Karpas-422 (cell line): ENCODE measurements around the gene ZBTB42. TPM values are rescaled to one million over a fixed set of nuclear protein-coding genes. Genes with fewer than 3 reads are reported as not detected.
A peak's percentile ranks its signal among the peaks of the same experiment; 100 is the strongest.

Experiments
- DNase-seq: peaks from one replicate; pipeline ENCODE4 v3.0.0-alpha.2; 2015
- H2AFZ ChIP-seq: fragments of 200-600 bp; sonication (generic); 2 replicates; pipeline ENCODE4 v1.6.1; 2014; ENCODE audit warnings: antibody characterized with exemption, low read length, mixed read lengths
- H3K27ac ChIP-seq: fragments of 200-600 bp; sonication (generic); 2 replicates; pipeline ENCODE4 v1.5.1; 2014; ENCODE audit warnings: mild to moderate bottlenecking, low read length, moderate library complexity
- H3K27me3 ChIP-seq: fragments of 200-600 bp; sonication (generic); 2 replicates; pipeline ENCODE4 v1.6.1; 2014; ENCODE audit warnings: low read length, mixed read lengths
- H3K36me3 ChIP-seq: fragments of 200-600 bp; sonication (generic); 2 replicates; pipeline ENCODE4 v1.6.1; 2014; ENCODE audit warnings: low read length, mixed read lengths; ENCODE audit not compliant: insufficient read depth
- H3K4me1 ChIP-seq: fragments of 200-600 bp; sonication (generic); 2 replicates; pipeline ENCODE4 v1.6.1; 2014; ENCODE audit warnings: mild to moderate bottlenecking, low read length, mixed read lengths
- H3K4me2 ChIP-seq: fragments of 200-600 bp; sonication (generic); 2 replicates; pipeline ENCODE4 v1.6.1; 2014; ENCODE audit warnings: low read length, low read depth, mild to moderate bottlenecking; ENCODE audit not compliant: poor library complexity, severe bottlenecking
- H3K4me3 ChIP-seq: fragments of 200-600 bp; sonication (generic); 2 replicates; pipeline ENCODE4 v1.5.1; 2014; ENCODE audit warnings: mild to moderate bottlenecking, antibody characterized with exemption, low read length, mixed read lengths
- H3K79me2 ChIP-seq: fragments of 200-600 bp; sonication (generic); 2 replicates; pipeline ENCODE4 v1.6.1; 2014; ENCODE audit warnings: mild to moderate bottlenecking, low read length, mixed read lengths
- H3K9ac ChIP-seq: fragments of 200-600 bp; sonication (generic); 2 replicates; pipeline ENCODE4 v1.6.0; 2014; ENCODE audit warnings: low read length
- H3K9me2 ChIP-seq: fragments of 200-600 bp; sonication (generic), shearing (Covaris generic); replicated peaks from 2 replicates; pipeline ENCODE4 v1.6.0; 2014; ENCODE audit warnings: mild to moderate bottlenecking, low read length, moderate library complexity; ENCODE audit not compliant: insufficient read depth
- H3K9me3 ChIP-seq: fragments of 300-700, 200-600 bp; sonication (generic); 2 replicates; pipeline ENCODE4 v1.6.1; 2014; ENCODE audit warnings: low read length, mixed read lengths
- H4K20me1 ChIP-seq: fragments of 200-600 bp; sonication (generic); 2 replicates; pipeline ENCODE4 v1.6.1; 2014; ENCODE audit warnings: mild to moderate bottlenecking, antibody characterized with exemption, low read length, low read depth; ENCODE audit not compliant: insufficient read depth
- total RNA-seq: library from RNA; depleted of rRNA; stranded (reverse); fragments of >200 nt; shearing (Covaris generic); gene quantifications from 2 replicates; pipeline ENCODE4 v1.2.3, GENCODE V29; 2014; ENCODE audit warnings: low replicate concordance; rRNA removed

The ZBTB42 gene
- 0.45 and 2.6 TPM in 2 replicates for total RNA-seq

GRCh38 chr14:104800771-104801519, at the start of gene ZBTB42:
TSS of gene ZBTB42 (plus strand) at chr14:104801101. CDS start at chr14:104801198, 97 bp downstream.
- Histone ChIP-seq H3K79me2 (no peaks in the 10 kb centered on the region), H3K4me3 (peak within 1 kb of the TSS; percentile 75), H3K27me3 (no peaks in the 10 kb centered on the region), H3K4me1 (peaks cover 57% of the 10 kb centered on the region), H3K9me3 (no peaks in the 10 kb centered on the region), H3K27ac (no peak within 1 kb of the TSS), H3K4me2 (peak within 1 kb of the TSS; percentile 83), H3K36me3 (no peaks in the 10 kb centered on the region), H4K20me1 (peaks cover 6% of the 10 kb centered on the region; the same call in 1 of the 2 replicates), H3K9me2 (no peaks in the 10 kb centered on the region), H2AFZ (peak within 1 kb of the TSS; percentile 27; the same call in 1 of the 2 replicates), H3K9ac (peak within 1 kb of the TSS; percentile 58)
- DNase-seq = peak; percentile 75

- Histone ChIP-seq H3K27me3 (no peaks in the 10 kb centered on the region), H3K9me3 (no peaks in the 10 kb centered on the region), H3K9me2 (no peaks in the 10 kb centered on the region), H3K36me3 (no peaks in the 10 kb centered on the region; the same call in 1 of the 2 replicates), H3K79me2 (peaks cover 37% of the 10 kb centered on the region), H4K20me1 (peaks cover 20% of the 10 kb centered on the region), H2AFZ (peak overlapping the region; percentile 97), H3K4me3 (peak overlapping the region; percentile 69), H3K4me2 (peak overlapping the region; percentile 89), H3K27ac (peak overlapping the region; percentile 51; the same call in 1 of the 2 replicates), H3K4me1 (peaks cover 20% of the 10 kb centered on the region), H3K9ac (peak overlapping the region; percentile 77)
- DNase-seq = no peak
These were observed 49.1 kb upstream of the ZBTB42 start for GRCh38 chr14:104751539-104752422.

- peak overlapping the region; percentile 51; the same call in 1 of the 2 replicates for H3K27ac ChIP-seq
- peaks cover 5% of the 10 kb centered on the region; the same call in 1 of the 2 replicates for H3K36me3 ChIP-seq
- no peaks in the 10 kb centered on the region for H3K9me3 ChIP-seq
- H3K27me3 ChIP-seq = no peaks in the 10 kb centered on the region
- peak overlapping the region; percentile 69 for H3K4me3 ChIP-seq
- H4K20me1 ChIP-seq = peaks cover 20% of the 10 kb centered on the region
- H3K4me2 ChIP-seq = peak overlapping the region; percentile 89
- H3K9me2 ChIP-seq = no peaks in the 10 kb centered on the region
- peak overlapping the region; percentile 97 for H2AFZ ChIP-seq
- DNase-seq = no peak
- H3K79me2 ChIP-seq = peaks cover 43% of the 10 kb centered on the region
- peaks cover 20% of the 10 kb centered on the region for H3K4me1 ChIP-seq
- H3K9ac ChIP-seq = peak overlapping the region; percentile 77
These were observed 48.5 kb upstream of the ZBTB42 start for GRCh38 chr14:104752423-104752734.

- Histone ChIP-seq H3K9me2 (no peaks in the 10 kb centered on the region), H4K20me1 (peaks cover 23% of the 10 kb centered on the region), H3K4me3 (peak within 1 kb of the TSS; percentile 99), H3K27me3 (no peaks in the 10 kb centered on the region), H3K79me2 (peaks cover 47% of the 10 kb centered on the region), H3K4me2 (peak within 1 kb of the TSS; percentile 94), H3K27ac (peak within 1 kb of the TSS; percentile 51; the same call in 1 of the 2 replicates), H3K9ac (peak within 1 kb of the TSS; percentile 90), H3K9me3 (no peaks in the 10 kb centered on the region), H3K36me3 (peaks cover 5% of the 10 kb centered on the region; the same call in 1 of the 2 replicates), H2AFZ (peak within 1 kb of the TSS; percentile 97), H3K4me1 (peaks cover 20% of the 10 kb centered on the region)
- DNase-seq = peak; percentile 100
These were observed 48.0 kb upstream of the ZBTB42 start, which contains the start of gene SIVA1 for GRCh38 chr14:104752735-104753527. TSS of gene SIVA1 (plus strand) at chr14:104753147. CDS start at chr14:104753202, 55 bp downstream.

GRCh38 chr14:104753528-104754212, 47.2 kb upstream of the ZBTB42 start:
- Histone ChIP-seq H3K27me3 (no peaks in the 10 kb centered on the region), H3K79me2 (peaks cover 48% of the 10 kb centered on the region)

GRCh38 chr14:104754213-104754851, 46.6 kb upstream of the ZBTB42 start:
- no peaks in the 10 kb centered on the region for H3K9me3 ChIP-seq
- no peak overlapping the region for H3K27ac ChIP-seq
- H3K79me2 ChIP-seq = peaks cover 51% of the 10 kb centered on the region
- no peaks in the 10 kb centered on the region for H3K27me3 ChIP-seq
- no peak overlapping the region for H2AFZ ChIP-seq
- peak overlapping the region; percentile 94 for H3K4me2 ChIP-seq
- H3K36me3 ChIP-seq = peaks cover 5% of the 10 kb centered on the region; the same call in 1 of the 2 replicates
- DNase-seq = no peak
- no peaks in the 10 kb centered on the region for H3K9me2 ChIP-seq
- peak overlapping the region; percentile 90 for H3K9ac ChIP-seq
- peak overlapping the region; percentile 99 for H3K4me3 ChIP-seq
- H4K20me1 ChIP-seq = peaks cover 26% of the 10 kb centered on the region
- peaks cover 20% of the 10 kb centered on the region for H3K4me1 ChIP-seq

More at GRCh38 chr14:104753528-104754212, 47.2 kb upstream of the ZBTB42 start:
- peaks cover 5% of the 10 kb centered on the region; the same call in 1 of the 2 replicates for H3K36me3 ChIP-seq
- H3K9me2 ChIP-seq = no peaks in the 10 kb centered on the region
- no peak overlapping the region for H2AFZ ChIP-seq
- peak overlapping the region; percentile 90 for H3K9ac ChIP-seq
- H3K9me3 ChIP-seq = no peaks in the 10 kb centered on the region
- H3K4me1 ChIP-seq = peaks cover 20% of the 10 kb centered on the region
- peak overlapping the region; percentile 99 for H3K4me3 ChIP-seq
- H3K27ac ChIP-seq = no peak overlapping the region
- H4K20me1 ChIP-seq = peaks cover 24% of the 10 kb centered on the region
- H3K4me2 ChIP-seq = peak overlapping the region; percentile 94
- DNase-seq = peak; percentile 58

- Histone ChIP-seq H3K9ac (no peak overlapping the region), H3K27ac (no peak overlapping the region), H3K4me1 (peaks cover 20% of the 10 kb centered on the region), H3K9me3 (no peaks in the 10 kb centered on the region), H2AFZ (no peak overlapping the region), H4K20me1 (peaks cover 26% of the 10 kb centered on the region), H3K27me3 (no peaks in the 10 kb centered on the region), H3K4me2 (no peak overlapping the region), H3K9me2 (no peaks in the 10 kb centered on the region), H3K79me2 (peaks cover 52% of the 10 kb centered on the region), H3K36me3 (peaks cover 5% of the 10 kb centered on the region; the same call in 1 of the 2 replicates), H3K4me3 (no peak overlapping the region)
- no peak for DNase-seq
These were observed 45.3 kb upstream of the ZBTB42 start for GRCh38 chr14:104755621-104756020.
